K562 treated with DMSO at 1 percent for 4 hours (cell line): ENCODE data around the gene CCDC57. TPM values are rescaled to one million over a fixed set of nuclear protein-coding genes. Genes with fewer than 3 reads are reported as not detected.

Experiments
- total RNA-seq: library from RNA; unstranded; fragments of 300-600 nt; gene quantifications from 2 replicates; pipeline ENCODE4 v1.2.3, GENCODE V29; 2022; ENCODE audit not compliant: insufficient read depth

Gene CCDC57, protein sequence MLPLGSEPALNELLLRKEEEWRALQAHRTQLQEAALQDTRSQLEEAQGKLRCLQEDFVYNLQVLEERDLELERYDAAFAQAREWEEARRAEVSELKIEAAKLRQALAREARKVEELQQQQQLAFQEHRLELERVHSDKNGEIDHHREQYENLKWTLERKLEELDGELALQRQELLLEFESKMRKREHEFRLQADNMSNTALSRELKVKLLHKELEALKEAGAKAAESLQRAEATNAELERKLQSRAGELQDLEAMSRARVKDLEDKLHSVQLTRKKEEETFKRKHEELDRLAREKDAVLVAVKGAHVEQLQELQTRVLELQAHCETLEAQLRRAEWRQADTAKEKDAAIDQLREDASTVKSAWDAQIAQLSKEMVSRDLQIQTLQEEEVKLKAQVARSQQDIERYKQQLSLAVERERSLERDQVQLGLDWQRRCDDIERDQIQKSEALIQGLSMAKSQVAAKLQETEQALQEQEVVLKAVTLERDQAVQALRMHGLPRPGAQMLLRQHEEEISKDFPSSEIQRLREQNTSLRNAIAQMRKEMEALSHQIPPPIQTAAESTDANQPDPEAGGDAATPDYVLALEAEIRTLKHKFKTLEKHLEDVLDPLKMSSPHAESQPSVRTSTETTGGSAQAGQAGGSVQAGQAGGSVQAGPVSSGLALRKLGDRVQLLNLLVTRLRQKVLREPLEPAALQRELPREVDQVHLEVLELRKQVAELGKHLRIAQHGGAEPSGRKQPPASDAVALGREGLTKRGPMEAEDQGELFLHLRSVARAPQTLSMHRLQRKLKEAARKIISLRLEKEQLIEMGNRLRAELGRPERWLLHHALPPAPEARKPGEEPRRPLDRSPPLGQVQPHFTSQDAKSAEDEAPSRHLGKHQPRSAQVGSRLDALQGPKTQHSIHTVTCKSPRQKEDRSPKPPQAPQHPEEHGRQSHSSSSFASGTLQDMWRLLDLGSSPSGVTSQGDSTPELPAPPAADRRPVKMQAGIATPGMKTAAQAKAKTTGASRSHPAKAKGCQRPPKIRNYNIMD
- 10.3 TPM in 2 replicates for total RNA-seq

DNA sequence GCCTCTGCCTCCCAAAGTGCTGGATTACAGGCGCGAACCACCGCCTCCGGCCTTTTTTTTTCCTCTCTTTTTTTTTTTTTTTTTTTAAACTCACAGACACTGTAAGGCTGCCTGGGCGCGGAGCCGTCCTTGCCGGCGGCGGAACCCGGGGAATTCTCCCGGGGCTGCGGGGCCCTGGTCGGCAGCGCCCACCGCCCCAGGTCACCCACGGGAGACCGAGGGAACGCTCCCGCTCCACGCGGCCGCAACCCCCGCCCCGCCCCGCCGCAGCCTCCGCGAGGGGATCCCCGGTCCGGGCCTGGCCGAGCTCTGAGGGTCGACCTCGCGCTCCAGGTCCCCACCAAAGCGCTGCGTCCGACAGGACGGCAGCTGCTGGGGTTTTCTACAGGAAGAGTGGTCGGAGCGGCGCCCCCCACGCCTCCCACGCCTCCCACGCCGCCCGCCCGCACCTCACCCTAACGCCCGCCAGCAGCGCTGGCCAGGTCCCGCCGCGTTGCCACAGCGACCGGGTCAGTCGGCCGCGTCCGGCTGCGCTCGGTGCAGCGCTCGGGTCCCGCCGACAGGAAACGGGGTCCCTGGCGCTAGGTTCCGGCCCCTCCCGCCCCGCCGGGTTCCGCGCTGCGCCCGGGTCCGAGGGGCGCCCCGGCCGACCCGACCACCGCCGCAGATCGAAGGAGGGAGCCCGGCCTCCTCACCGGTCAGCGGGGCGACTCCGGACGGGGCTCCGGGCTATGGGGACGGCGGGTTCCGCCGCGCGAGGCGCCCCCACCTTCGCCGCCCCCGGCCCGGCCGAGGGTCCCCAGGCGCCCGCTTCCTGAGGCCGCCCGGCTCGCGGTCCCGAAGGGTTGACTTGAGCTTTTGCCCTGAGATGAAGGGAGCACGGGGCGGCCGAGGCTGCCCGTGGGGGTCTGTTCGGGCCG, at the start of gene CCDC57:
CCDC57 (minus strand) TSS at position 512 of the 920 bp plus-strand sequence. CDS start 10,898 bp downstream, outside the sequence.

DNA sequence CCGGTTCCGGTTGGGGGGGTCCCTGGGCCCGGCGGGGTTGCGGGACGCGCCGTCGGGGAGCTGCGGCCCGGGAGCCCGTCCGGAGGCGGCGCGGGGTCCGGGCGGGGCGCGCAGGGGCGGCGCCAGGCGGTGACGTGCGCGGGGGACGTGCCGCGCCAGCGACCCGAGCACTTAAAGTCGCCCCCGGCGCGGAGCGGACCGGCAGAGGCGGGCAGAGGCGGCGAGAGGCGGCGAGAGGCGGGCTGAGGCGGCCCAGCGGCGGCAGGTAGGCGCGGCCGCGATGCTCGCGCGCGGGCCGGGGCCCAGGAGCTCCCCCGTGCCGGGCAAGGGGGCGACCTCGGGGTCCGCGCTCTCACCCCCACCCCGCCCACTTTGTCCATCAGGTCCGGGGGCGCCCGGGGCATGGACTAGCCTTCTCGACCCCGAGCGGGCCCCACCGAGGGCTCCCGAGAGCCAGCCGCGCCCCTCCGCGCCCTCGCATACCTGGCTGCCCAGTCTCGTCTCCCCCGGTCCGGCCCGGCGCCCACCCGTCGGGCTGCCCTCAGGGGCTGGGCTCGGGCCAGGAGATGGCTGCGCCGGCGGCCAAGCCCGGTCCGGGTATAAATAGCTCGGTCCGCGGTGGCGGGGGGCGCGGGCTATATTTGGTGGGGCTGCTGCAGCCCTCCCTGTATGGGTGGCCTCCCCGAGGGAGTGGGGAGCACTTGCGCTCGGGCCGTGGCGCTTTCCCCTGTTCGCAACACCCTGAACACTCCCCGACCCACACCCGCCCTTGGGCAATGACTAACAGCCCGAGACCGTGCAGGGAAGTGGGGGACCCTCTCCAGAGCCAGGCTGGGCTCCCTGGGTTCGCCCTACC, 16.4 kb upstream of the CCDC57 start, which contains the start of gene SLC16A3:
SLC16A3 (plus strand) TSS at position 201 of the 856 bp plus-strand sequence. CDS start 6,967 bp downstream, outside the sequence.

DNA sequence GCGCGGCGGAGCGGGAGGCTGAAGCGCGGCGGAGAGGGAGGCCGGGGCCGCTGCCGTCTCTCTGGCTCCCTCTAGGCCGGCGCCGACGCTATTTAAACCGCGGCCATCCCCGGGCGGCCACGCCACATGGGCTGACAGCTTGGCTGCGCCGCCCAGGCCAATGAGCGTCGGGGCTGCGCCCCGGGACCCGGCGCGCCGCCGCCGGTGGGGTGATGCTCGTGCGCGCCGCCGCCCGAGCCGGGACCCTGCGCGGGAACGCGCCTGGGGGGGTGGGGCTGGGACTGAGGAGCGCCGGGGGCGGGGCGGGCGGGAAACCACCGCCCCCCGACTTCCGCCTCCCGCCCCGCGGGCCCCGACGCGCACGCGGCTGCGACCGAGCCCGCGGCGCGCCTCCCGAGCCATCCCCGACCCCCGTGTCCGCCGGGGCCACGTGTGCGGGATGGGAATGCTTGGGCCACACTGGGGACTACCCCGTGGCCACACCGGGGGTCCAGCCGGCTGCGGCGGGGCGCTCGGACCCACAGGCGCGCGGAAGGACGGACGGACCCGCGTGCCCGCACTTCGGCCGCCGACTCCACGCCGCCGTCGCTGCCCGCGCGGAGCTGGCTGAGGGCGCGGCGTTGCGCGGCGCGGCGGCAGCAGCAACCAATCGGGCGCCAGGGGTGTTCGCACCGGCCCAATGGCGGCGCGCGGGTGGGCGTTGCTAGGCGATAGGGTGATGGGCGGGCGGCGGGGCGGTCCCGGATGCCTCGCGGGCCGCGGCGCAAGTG, 114.3 kb downstream of the CCDC57 start, which contains the start of gene FASN:
FASN (minus strand) TSS at position 68 of the 770 bp plus-strand sequence. CDS start 1,791 bp downstream, outside the sequence.

GRCh38 chr17:82065638-82066303, 146.9 kb downstream of the CCDC57 start, which contains the start of gene DUS1L:
TSS of gene DUS1L (minus strand) at chr17:82065804. CDS start at chr17:82065059, 745 bp downstream.

DNA sequence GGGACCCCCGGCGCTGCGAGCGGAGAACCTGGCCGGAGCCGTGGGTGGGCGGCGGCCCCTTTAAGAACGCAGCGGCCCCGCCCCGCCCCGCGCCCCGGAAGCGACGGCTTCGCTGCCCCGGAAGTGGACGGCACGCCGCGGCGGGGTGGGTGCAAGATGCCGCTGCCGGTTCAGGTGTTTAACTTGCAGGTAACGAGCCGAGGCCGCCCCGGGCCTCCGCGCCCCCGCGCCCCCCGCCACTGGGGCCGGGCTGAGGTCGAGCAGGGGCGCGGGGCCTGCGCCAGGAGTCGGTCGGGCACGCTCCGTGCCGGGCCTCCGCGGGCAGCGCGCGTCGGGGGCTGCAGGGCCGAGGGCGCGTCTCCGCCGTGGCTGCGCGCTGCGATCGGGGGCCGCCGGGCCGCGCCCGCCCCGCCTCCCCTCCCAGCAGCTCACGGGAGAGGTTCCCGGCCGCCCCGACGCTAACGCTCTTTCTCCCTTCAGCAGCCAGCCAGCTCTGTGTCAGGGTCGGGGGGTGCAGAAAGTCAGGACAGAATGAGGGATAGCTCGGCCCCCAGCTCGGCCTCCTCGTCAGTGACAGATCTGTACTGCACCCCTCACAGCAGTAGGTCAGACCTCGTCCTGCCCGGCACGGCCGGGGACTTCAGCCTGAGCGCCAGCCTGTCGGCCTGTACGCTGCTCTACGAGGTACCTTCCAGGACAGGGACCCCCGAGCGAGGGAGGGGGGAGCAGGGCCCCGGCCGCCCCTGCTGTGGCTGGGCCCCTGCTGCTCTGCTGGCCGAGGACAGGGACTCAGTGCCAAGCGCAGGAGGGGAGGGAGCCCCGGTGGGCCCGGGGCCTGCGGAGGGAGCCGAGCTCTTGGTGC, 160.6 kb downstream of the CCDC57 start, which contains the start of the genes GPS1 and RFNG:
GPS1 (plus strand) TSS at position 123 of the 862 bp plus-strand sequence; CDS start at position 157, 34 bp downstream.
RFNG (minus strand) TSS at position 36 of the 862 bp plus-strand sequence. CDS start 45 bp downstream, outside the sequence.

Other genes with a start within 250 kb of the CCDC57 start
- gene ASPSCR1, start 235.2 kb downstream of the CCDC57 start, total RNA-seq: 31.8 and 46.0 TPM in 2 replicates
- 145 and 154 TPM in 2 replicates for gene CENPX, start 190.0 kb downstream of the CCDC57 start, total RNA-seq
- 10.6 and 11.1 TPM in 2 replicates for gene LRRC45, start 189.5 kb downstream of the CCDC57 start, total RNA-seq
- 106 and 109 TPM in 2 replicates for gene RAC3, start 181.2 kb downstream of the CCDC57 start, total RNA-seq
- gene DCXR, start 175.1 kb downstream of the CCDC57 start, total RNA-seq: 231 and 240 TPM in 2 replicates
- gene RFNG, start 161.0 kb downstream of the CCDC57 start, total RNA-seq: 33.4 and 43.0 TPM in 2 replicates
- 132 and 142 TPM in 2 replicates for gene GPS1, start 160.9 kb downstream of the CCDC57 start, total RNA-seq
- gene DUS1L, start 147.0 kb downstream of the CCDC57 start, total RNA-seq: 204 and 216 TPM in 2 replicates
- gene FASN, start 114.6 kb downstream of the CCDC57 start, total RNA-seq: 146 and 202 TPM in 2 replicates
- 2.8 and 7.4 TPM in 2 replicates for gene SLC16A3, start 16.2 kb upstream of the CCDC57 start, total RNA-seq
- 106 and 131 TPM in 2 replicates for gene CSNK1D, start 60.9 kb upstream of the CCDC57 start, total RNA-seq
- 0.76 TPM in 1 of 2 replicates, not detected in the other for gene CD7, start 104.8 kb upstream of the CCDC57 start, total RNA-seq
- gene SECTM1, start 120.9 kb upstream of the CCDC57 start, total RNA-seq: not detected in 2 replicates
- gene TEX19, start 146.4 kb upstream of the CCDC57 start, total RNA-seq: 2.2 and 3.4 TPM in 2 replicates
- gene UTS2R, start 158.9 kb upstream of the CCDC57 start, total RNA-seq: not detected in 2 replicates
- 28.1 and 33.3 TPM in 2 replicates for gene HEXD, start 205.5 kb upstream of the CCDC57 start, total RNA-seq
- gene OGFOD3, start 205.7 kb upstream of the CCDC57 start, total RNA-seq: 21.4 and 23.5 TPM in 2 replicates
- gene CYBC1, start 237.9 kb upstream of the CCDC57 start, total RNA-seq: 52.6 and 57.0 TPM in 2 replicates
- 333 and 389 TPM in 2 replicates for gene NARF, start 245.9 kb upstream of the CCDC57 start, total RNA-seq